GM20000 (cell line): Measurements from ENCODE around the gene MRPL2.
"Not testable (repeated sequence)": the region's sequence is repeated elsewhere in the genome, so short reads cannot be mapped to it uniquely, and the experiment has no call there.

Source experiments
- DNase-seq: peaks from one replicate; pipeline ENCODE4 v3.0.0; 2012; ENCODE audit warnings: low spot score
- CTCF ChIP-seq: IDR thresholded peaks from 2 replicates; pipeline ENCODE4 v1.5.1; 2012; ENCODE audit warnings: mild to moderate bottlenecking, control low read depth; ENCODE audit errors: extremely low read depth, missing control alignments

Gene MRPL2

GRCh38 chr6:43050981-43051380 is 8.3 kb downstream of the MRPL2 start:
- TF ChIP-seq CTCF = no peak

GRCh38 chr6:43047998-43048397 is 11.2 kb downstream of the MRPL2 start:
- DNase-seq = no peak
- TF ChIP-seq CTCF = no peak

More at GRCh38 chr6:43050981-43051380, 8.3 kb downstream of the MRPL2 start:
- DNase-seq = no peak

- no peak for TF ChIP-seq CTCF
- no peak for DNase-seq
Measured at GRCh38 chr6:43045371-43045930, 13.8 kb downstream of the MRPL2 start.

GRCh38 chr6:43043310-43043709 is 15.9 kb downstream of the MRPL2 start:
- DNase-seq = no peak
- TF ChIP-seq CTCF = no peak

GRCh38 chr6:43041475-43041874 is 17.8 kb downstream of the MRPL2 start:
- not testable (repeated sequence) for DNase-seq

GRCh38 chr6:43040542-43041257 is 18.5 kb downstream of the MRPL2 start:
- DNase-seq = no peak
- TF ChIP-seq CTCF = no peak

GRCh38 chr6:43038727-43039126 is 20.5 kb downstream of the MRPL2 start:
- no peak for TF ChIP-seq CTCF
- DNase-seq = no peak

GRCh38 chr6:43037706-43038105 is 21.5 kb downstream of the MRPL2 start:
- TF ChIP-seq CTCF = no peak
- DNase-seq = no peak
